GM10248 (cell line): ENCODE data around the gene CCR4.
"Not testable (repeated sequence)": the region's sequence is repeated elsewhere in the genome, so short reads cannot be mapped to it uniquely, and the experiment has no call there.

Source experiments
- CTCF ChIA-PET: fragments of 300-600 bp; sonication (Branson Sonifier 250); formaldehyde crosslinking; extraction: SDS; loops from one replicate; lab custom pipeline; 2021; ENCODE audit warnings: antibody characterized with exemption; lab: Yijun Ruan, JAX
- POLR2A ChIA-PET: fragments of 350-650 bp; sonication (Branson Sonifier 250); formaldehyde crosslinking; extraction: SDS; loops from one replicate; lab custom pipeline; 2020; ENCODE audit warnings: antibody characterized with exemption; lab: Yijun Ruan, JAX
- DNase-seq: peaks from one replicate; pipeline ENCODE4 v3.0.0; 2012; ENCODE audit errors: extremely low spot score
- CTCF ChIP-seq: IDR thresholded peaks from 2 replicates; pipeline ENCODE4 v1.5.1; 2012; ENCODE audit warnings: mild to moderate bottlenecking, low read depth; ENCODE audit errors: extremely low read depth, missing control alignments, control extremely low read depth

CCR4 gene

GRCh38 chr3:32977861-32978260, 26.4 kb downstream of the CCR4 start:
- no peak for TF ChIP-seq CTCF
- ChIA-PET CTCF (interaction anchor here (1.1 to 1.8 kb wide), 2 partner anchors 10 to 94 kb away, joined by 3 to 5 read pairs; no protein-coding TSS in a partner anchor), POLR2A (no interaction called here)
- DNase-seq: no peak

- no peak for TF ChIP-seq CTCF
- ChIA-PET CTCF (no interaction called here), POLR2A (no interaction called here)
- no peak for DNase-seq
Measured at GRCh38 chr3:32978331-32978730, 26.9 kb downstream of the CCR4 start.

- POLR2A ChIA-PET: no interaction called here
- TF ChIP-seq CTCF: no peak
- CTCF ChIA-PET: no interaction called here
- DNase-seq: no peak
Measured at GRCh38 chr3:32983124-32983523, 31.7 kb downstream of the CCR4 start.

GRCh38 chr3:32984918-32985317, 33.5 kb downstream of the CCR4 start:
- DNase-seq, POLR2A ChIA-PET: not testable (repeated sequence)
- CTCF ChIA-PET: interaction anchor here (1.2 to 2.0 kb wide), 5 partner anchors 11 to 146 kb away, joined by 3 to 7 read pairs (median 5); no protein-coding TSS in a partner anchor

- no peak for DNase-seq
- CTCF ChIA-PET: interaction anchor here (1.0 to 4.8 kb wide), 5 partner anchors 14 to 142 kb away, joined by 3 to 13 read pairs (median 5); no protein-coding TSS in a partner anchor
- TF ChIP-seq CTCF: no peak
- POLR2A ChIA-PET: no interaction called here
Measured at GRCh38 chr3:32989171-32989570, 37.7 kb downstream of the CCR4 start.

- POLR2A ChIA-PET: no interaction called here
- CTCF ChIA-PET: interaction anchor here (1.0 to 4.8 kb wide), 3 partner anchors 13 to 383 kb away, joined by 3 to 13 read pairs (median 3); no protein-coding TSS in a partner anchor
- DNase-seq: no peak
- no peak for TF ChIP-seq CTCF
Measured at GRCh38 chr3:32990116-32990515, 38.7 kb downstream of the CCR4 start.

- no peak for TF ChIP-seq CTCF
- ChIA-PET CTCF (interaction anchor here (1.7 to 4.8 kb wide), 3 partner anchors 10 to 43 kb away, joined by 4 to 13 read pairs (median 5); no protein-coding TSS in a partner anchor), POLR2A (no interaction called here)
- no peak for DNase-seq
Measured at GRCh38 chr3:32991781-32992180, 40.3 kb downstream of the CCR4 start.
